ENCODE results near the gene MFAP2. TPM values are rescaled to one million over a fixed set of nuclear protein-coding genes. Genes with fewer than 3 reads are reported as not detected.

The MFAP2 gene
- total RNA-seq, 2 donors from 2014 or later, result 7.9 to 9.6 TPM

Other genes with a start within 250 kb of the MFAP2 start
- over 10,000 TPM in 1 of 2 donors, 1,000 to 10,000 TPM in 1; 5,988 to 15,401 TPM for gene RNU1-4, start 240.1 kb downstream of the MFAP2 start, total RNA-seq
- gene RNU1-2, start 84.6 kb downstream of the MFAP2 start, total RNA-seq, result over 10,000 TPM in 1 of 2 donors, 1,000 to 10,000 TPM in 1; 5,988 to 15,401 TPM
- 1 to 10 TPM; 6.5 to 9.2 TPM for gene CROCC, start 58.7 kb downstream of the MFAP2 start, total RNA-seq
- gene ATP13A2, start 31.3 kb upstream of the MFAP2 start, total RNA-seq, result 10 to 100 TPM; 18.8 to 19.5 TPM
- gene SDHB, start 73.4 kb upstream of the MFAP2 start, total RNA-seq, result 100 to 1,000 TPM; 224 to 263 TPM
- gene PADI2, start 138.8 kb upstream of the MFAP2 start, total RNA-seq, result 1 to 10 TPM in 1 of 2 donors, under 1 TPM in 1; 0.50 to 1.2 TPM
- not detected for gene PADI1, start 224.5 kb upstream of the MFAP2 start, total RNA-seq